Neuronal stem cell (in vitro differentiated cells): Measurements from ENCODE around the gene KIAA0232.

Source experiments
- DNase-seq: peaks from one replicate; pipeline ENCODE4 v3.0.0-alpha.2; 2013; ENCODE audit warnings: low spot score
- H2AFZ ChIP-seq: one replicate; pipeline ENCODE4 v1.6.1; 2013; ENCODE audit warnings: mild to moderate bottlenecking, low read length, inconsistent platforms
- H2AK5ac ChIP-seq: 2 replicates; pipeline ENCODE4 v1.6.1; 2013; ENCODE audit warnings: low read depth, mild to moderate bottlenecking, inconsistent platforms, low read length, moderate library complexity, mixed read lengths
- H2BK120ac ChIP-seq: 2 replicates; pipeline ENCODE4 v1.6.1; 2013; ENCODE audit warnings: low read depth, mild to moderate bottlenecking, inconsistent platforms, low read length, moderate library complexity, mixed read lengths
- H2BK12ac ChIP-seq: one replicate; pipeline ENCODE4 v1.6.1; 2013; ENCODE audit warnings: low read length, inconsistent platforms
- H2BK15ac ChIP-seq: 2 replicates; pipeline ENCODE4 v1.6.1; 2013; ENCODE audit warnings: mild to moderate bottlenecking, low read length, inconsistent platforms, mixed read lengths
- H2BK5ac ChIP-seq: one replicate; pipeline ENCODE4 v1.6.1; 2013; ENCODE audit warnings: inconsistent platforms, mild to moderate bottlenecking, low read length, moderate library complexity
- H3K14ac ChIP-seq: one replicate; pipeline ENCODE4 v1.6.1; 2013; ENCODE audit warnings: low read length, inconsistent platforms
- H3K18ac ChIP-seq: 2 replicates; pipeline ENCODE4 v1.6.1; 2013; ENCODE audit warnings: low read length, inconsistent platforms
- H3K23ac ChIP-seq: 2 replicates; pipeline ENCODE4 v1.6.1; 2013; ENCODE audit warnings: low read depth, mild to moderate bottlenecking, mixed read lengths, low read length, inconsistent platforms; ENCODE audit not compliant: poor library complexity
- H3K27ac ChIP-seq: replicated peaks from 3 replicates; pipeline ENCODE4 v1.5.1; 2013; ENCODE audit warnings: low read length, inconsistent platforms
- H3K27me3 ChIP-seq, 3 experiments: 2 replicates each; pipeline ENCODE4 v1.6.1; 2013; ENCODE audit warnings: low read length in 3 of 3, mild to moderate bottlenecking in 2 of 3, inconsistent platforms in 1 of 3, low read depth in 1 of 3, mixed read lengths in 1 of 3, moderate library complexity in 1 of 3; ENCODE audit not compliant: control insufficient read depth in 3 of 3, insufficient read depth in 3 of 3
- H3K36me3 ChIP-seq, 2 donors: replicated peaks in 1 of 2; 2 replicates each; pipeline ENCODE4 v1.6.1; 2013; ENCODE audit warnings: low read length in 2 of 2; ENCODE audit not compliant: control insufficient read depth in 2 of 2, insufficient read depth in 2 of 2
- H3K4ac ChIP-seq: 2 replicates; pipeline ENCODE4 v1.6.1; 2013; ENCODE audit warnings: inconsistent platforms, mild to moderate bottlenecking, low read length, moderate library complexity
- H3K4me1 ChIP-seq, 2 donors: 1 replicate in 1 of 2; 2 replicates in 1 of 2; pipeline ENCODE4 v1.6.1; 2013; ENCODE audit warnings: low read length in 2 of 2, low read depth in 1 of 2; ENCODE audit not compliant: control insufficient read depth in 2 of 2, insufficient read depth in 1 of 2
- H3K4me2 ChIP-seq: one replicate; pipeline ENCODE4 v1.6.1; 2013; ENCODE audit warnings: mild to moderate bottlenecking, low read length, inconsistent platforms; ENCODE audit not compliant: insufficient read depth, poor library complexity, severe bottlenecking
- H3K4me3 ChIP-seq, 2 donors: 2 replicates each; pipeline ENCODE4 v1.5.1; 2013; ENCODE audit warnings: low read length in 2 of 2, mild to moderate bottlenecking in 2 of 2, inconsistent platforms in 1 of 2, moderate library complexity in 1 of 2
- H3K79me1 ChIP-seq: one replicate; pipeline ENCODE4 v1.6.1; 2013; ENCODE audit warnings: low read depth, mild to moderate bottlenecking, inconsistent platforms, low read length, moderate library complexity
- H3K9ac ChIP-seq: one replicate; pipeline ENCODE4 v1.6.1; 2013; ENCODE audit warnings: mild to moderate bottlenecking, low read depth, low read length, inconsistent platforms; ENCODE audit not compliant: poor library complexity
- H3K9me3 ChIP-seq, 2 donors: replicated peaks in 1 of 2; 2 replicates each; pipeline versions ENCODE3 to v1.6.1; 2013; ENCODE audit warnings: low read length in 2 of 2, mild to moderate bottlenecking in 2 of 2, inconsistent platforms in 1 of 2, low read depth in 1 of 2, mixed read lengths in 1 of 2, moderate library complexity in 1 of 2; ENCODE audit not compliant: control insufficient read depth in 2 of 2, insufficient read depth in 1 of 2
- H4K8ac ChIP-seq: one replicate; pipeline ENCODE4 v1.6.1; 2013; ENCODE audit warnings: low read depth, mild to moderate bottlenecking, inconsistent platforms, low read length, moderate library complexity
- H4K91ac ChIP-seq: one replicate; pipeline ENCODE4 v1.6.1; 2013; ENCODE audit warnings: low read length, low read depth, mild to moderate bottlenecking, inconsistent platforms; ENCODE audit not compliant: poor library complexity
- WGBS, 2 donors: extraction: QIAGEN DNeasy Blood & Tissue Kit; methylation state at CpG; one replicate each; pipeline ENCODE4 v1.1.7; 2013; ENCODE audit warnings: missing lambda C conversion rate in 2 of 2, mixed read lengths in 1 of 2; ENCODE audit not compliant: insufficient read length in 2 of 2, insufficient replicate concordance in 1 of 2; ENCODE audit errors: extremely low coverage in 2 of 2; 5-methylcytosine and 5-hydroxymethylcytosine counted together

The KIAA0232 gene

GRCh38 chr4:6894528-6895498, 112.3 kb downstream of the KIAA0232 start:
- H2BK120ac ChIP-seq, result no peak overlapping the region
- no peak overlapping the region for H2AFZ ChIP-seq
- no peak overlapping the region for H3K4me2 ChIP-seq
- H3K4me1 ChIP-seq, result peaks cover 5 to 6% of the 10 kb centered on the region in 2 donors
- no peak overlapping the region for H2BK12ac ChIP-seq
- peak overlapping the region; percentile 71 for H3K18ac ChIP-seq
- H3K9ac ChIP-seq, result no peak overlapping the region
- no peak overlapping the region for H2BK5ac ChIP-seq
- no peaks in the 10 kb centered on the region for H3K79me1 ChIP-seq
- H3K14ac ChIP-seq, result no peak overlapping the region
- no peak overlapping the region for H3K27ac ChIP-seq
- no peaks in the 10 kb centered on the region for H3K27me3 ChIP-seq
- H2AK5ac ChIP-seq, result no peak overlapping the region
- H3K36me3 ChIP-seq, result no peaks in the 10 kb centered on the region
- no CpG with 5 or more reads among the region's 29 CpGs for WGBS, 2 donors
- no peak for DNase-seq
- no peak overlapping the region for H3K4me3 ChIP-seq
- no peak overlapping the region for H3K23ac ChIP-seq
- peaks cover 3 to 6% of the 10 kb centered on the region in 2 donors for H3K9me3 ChIP-seq
- no peak overlapping the region for H4K8ac ChIP-seq
- H3K4ac ChIP-seq, result no peak overlapping the region
- H2BK15ac ChIP-seq, result no peak overlapping the region
- H4K91ac ChIP-seq, result no peak overlapping the region

- Histone ChIP-seq H3K27me3 (peaks cover 0 to 1% (median 0%) of the 10 kb centered on the region in 3 experiments), H3K14ac (no peak overlapping the region), H2BK120ac (no peak overlapping the region), H3K27ac (no peak overlapping the region), H3K4me3 (no peak overlapping the region), H3K4me1 (peaks cover 5 to 6% of the 10 kb centered on the region in 2 donors), H4K8ac (no peak overlapping the region), H3K4me2 (no peak overlapping the region), H3K79me1 (no peaks in the 10 kb centered on the region), H3K23ac (no peak overlapping the region), H2BK5ac (no peak overlapping the region), H3K36me3 (no peaks in the 10 kb centered on the region), H3K9ac (no peak overlapping the region), H3K4ac (no peak overlapping the region), H2BK12ac (no peak overlapping the region), H3K18ac (no peak overlapping the region), H3K9me3 (no peaks in the 10 kb centered on the region), H4K91ac (no peak overlapping the region), H2BK15ac (no peak overlapping the region), H2AK5ac (no peak overlapping the region), H2AFZ (no peak overlapping the region)
- DNase-seq, result no peak
- no CpG with 5 or more reads among the region's 5 CpGs for WGBS, 2 donors
Observed at GRCh38 chr4:6896035-6896434, 113.5 kb downstream of the KIAA0232 start.

GRCh38 chr4:6898763-6899162, 116.2 kb downstream of the KIAA0232 start:
- H3K4me1 ChIP-seq, result peaks cover 0 to 3% of the 10 kb centered on the region in 2 donors
- no peak overlapping the region for H4K91ac ChIP-seq
- no peak overlapping the region for H4K8ac ChIP-seq
- H2BK12ac ChIP-seq, result no peak overlapping the region
- H2BK5ac ChIP-seq, result no peak overlapping the region
- peaks cover 0 to 7% (median 0%) of the 10 kb centered on the region in 3 experiments for H3K27me3 ChIP-seq
- H3K14ac ChIP-seq, result no peak overlapping the region
- no peak overlapping the region for H3K4me2 ChIP-seq
- H3K4me3 ChIP-seq, result no peak overlapping the region
- no peak overlapping the region for H2AFZ ChIP-seq
- no peak overlapping the region for H2AK5ac ChIP-seq
- H3K9ac ChIP-seq, result no peak overlapping the region
- no peak overlapping the region for H3K18ac ChIP-seq
- no peak for DNase-seq
- no peak overlapping the region for H3K27ac ChIP-seq
- H3K23ac ChIP-seq, result no peak overlapping the region
- no peaks in the 10 kb centered on the region for H3K79me1 ChIP-seq
- no peak overlapping the region for H3K4ac ChIP-seq
- H2BK15ac ChIP-seq, result no peak overlapping the region
- no peaks in the 10 kb centered on the region for H3K9me3 ChIP-seq
- H2BK120ac ChIP-seq, result no peak overlapping the region
- no peaks in the 10 kb centered on the region for H3K36me3 ChIP-seq
- WGBS, 2 donors, result no CpG with 5 or more reads among the region's 3 CpGs

- H3K18ac ChIP-seq, result no peak overlapping the region
- H2BK120ac ChIP-seq, result no peak overlapping the region
- H3K4me2 ChIP-seq, result no peak overlapping the region
- no peak for DNase-seq
- peaks cover 0 to 7% (median 0%) of the 10 kb centered on the region in 3 experiments for H3K27me3 ChIP-seq
- no peak overlapping the region for H2BK5ac ChIP-seq
- no peak overlapping the region for H3K23ac ChIP-seq
- H2BK12ac ChIP-seq, result no peak overlapping the region
- WGBS, 2 donors, result no CpG with 5 or more reads among the region's 10 CpGs
- peaks cover 0 to 3% of the 10 kb centered on the region in 2 donors for H3K4me1 ChIP-seq
- H3K27ac ChIP-seq, result no peak overlapping the region
- no peak overlapping the region for H3K9ac ChIP-seq
- H3K4me3 ChIP-seq, result no peak overlapping the region
- no peak overlapping the region for H3K14ac ChIP-seq
- H3K79me1 ChIP-seq, result no peaks in the 10 kb centered on the region
- no peak overlapping the region for H4K91ac ChIP-seq
- no peak overlapping the region for H4K8ac ChIP-seq
- H3K4ac ChIP-seq, result no peak overlapping the region
- no peaks in the 10 kb centered on the region for H3K36me3 ChIP-seq
- H2BK15ac ChIP-seq, result peak overlapping the region; percentile 2
- no peak overlapping the region for H2AFZ ChIP-seq
- no peak overlapping the region for H2AK5ac ChIP-seq
- H3K9me3 ChIP-seq, result no peaks in the 10 kb centered on the region
Observed at GRCh38 chr4:6900181-6900812, 117.8 kb downstream of the KIAA0232 start.
